Heart left ventricle (tissue), 16 donors: ENCODE results near the gene CCT2. TPM values are rescaled to one million over a fixed set of nuclear protein-coding genes. Genes with fewer than 3 reads are reported as not detected.

Experiments
- ATAC-seq, 4 donors: fragments of 200-7000 bp; cut with Tn5 transposase; one replicate each; pipeline ENCODE4 v1.9.1; 2020 to 2022; ENCODE audit warnings: moderate library complexity in 4 of 4, mild to moderate bottlenecking in 3 of 4, moderate number of reproducible peaks in 1 of 4
- DNase-seq, 5 donors: peaks; one replicate each; pipeline ENCODE4 v3.0.0-alpha.2; 2020
- H3K27ac ChIP-seq, 12 donors: fragments of 200-600 bp; sonication (generic) in 4 of 12; one replicate each; pipeline versions ENCODE4 v1.5.0 to v1.8.0; 2016 to 2022; ENCODE audit warnings: mild to moderate bottlenecking in 2 of 12
- H3K27me3 ChIP-seq, 9 donors: fragments of 200-600 bp; sonication (generic) in 2 of 9; one replicate each; pipeline versions ENCODE4 v1.5.1 to v1.8.0; 2016 to 2022; ENCODE audit warnings: mild to moderate bottlenecking in 3 of 9
- H3K36me3 ChIP-seq, 9 donors: fragments of 200-600 bp; sonication (generic) in 2 of 9; one replicate each; pipeline versions ENCODE4 v1.5.0 to v1.8.0; 2018 to 2022; ENCODE audit warnings: mild to moderate bottlenecking in 2 of 9
- H3K4me1 ChIP-seq, 12 donors: fragments of 200-600 bp; sonication (generic) in 4 of 12; one replicate each; pipeline versions ENCODE4 v1.5.0 to v1.8.0; 2016 to 2022; ENCODE audit warnings: mild to moderate bottlenecking in 3 of 12
- H3K4me3 ChIP-seq, 12 donors: fragments of 200-600 bp; sonication (generic) in 4 of 12; one replicate each; pipeline versions ENCODE4 v1.5.0 to v1.8.0; 2017 to 2022; ENCODE audit warnings: mild to moderate bottlenecking in 9 of 12, moderate library complexity in 4 of 12
- H3K9me3 ChIP-seq, 12 donors: fragments of 200-600 bp; sonication (generic) in 4 of 12; one replicate each; pipeline versions ENCODE4 v1.5.0 to v1.8.0; 2016 to 2022; ENCODE audit warnings: mild to moderate bottlenecking in 1 of 12
- POLR2A ChIP-seq, 2 donors: fragments of 450-650 bp; IDR thresholded peaks; one replicate each; pipeline ENCODE4 v1.6.1; 2017; ENCODE audit warnings: antibody characterized with exemption in 2 of 2, mild to moderate bottlenecking in 2 of 2, moderate library complexity in 2 of 2
- WGBS, 4 donors: extraction: QIAGEN DNeasy Blood & Tissue Kit in 2 of 4; methylation state at CpG; one replicate each; pipeline versions ENCODE4 v1.1.5 to v1.1.7; 2013 to 2018; 5-methylcytosine and 5-hydroxymethylcytosine counted together
- intact Hi-C, 10 donors: fragments of 100-400 bp; cut with DNase I; formaldehyde crosslinking; loops; one replicate each; pipeline versions ENCODE4 v1.11.1 to v1.14.2; 2022
- polyA plus RNA-seq, 2 donors: library from polyadenylated mRNA; stranded (reverse); fragments of 200-250 nt; gene quantifications; one replicate each; pipeline ENCODE4 v1.2.3, GENCODE V29; 2013
- total RNA-seq, 9 donors: library from RNA; depleted of rRNA in 2 of 9; stranded (reverse); fragments of >200 nt in 2 of 9; fragmentation: NEBNext Ultra II Directional in 3 of 9; extraction: Animal tissue kit (Norgen Biotek cat#: 25700) in 3 of 9; gene quantifications; one replicate each; pipeline versions ENCODE4 v1.1.0 to v1.2.4, GENCODE V29; 2016 to 2023
- TF ChIP-seq, protein P1 (sequence below), 12 donors: fragments of 200-600 bp; sonication (generic) in 4 of 12; IDR thresholded peaks; one replicate each; pipeline versions ENCODE4 v1.5.0 to v1.8.0; 2018 to 2022; ENCODE audit warnings: antibody characterized with exemption in 12 of 12, mild to moderate bottlenecking in 5 of 12
- donor health status: ischemic (EF 13 %, LVEDD 7.1; RV severe dilation, severe dysfunction).
- donor health status: healthy with polysubstance abuse.
- donor health status: DM: no; HTN: yes; CAD: no.
- donor health status: DM: no; HTN: no; CAD: no.
- donor health status: ischemic (EF 25% LVEDD 6.9; RV normal size, moderate dysfunction).
- donor health status: ischemic (EF 25% LVEDD 5.7; RV mildly dilated, moderate dysfunction).
- donor health status: healthy.
- donor health status: DM: yes; HTN: yes; CAD: no.
- donor health status: ischemic (EF 35%, LVEDD 5.7; RV mildly dilated, moderate dysfunction).
- donor health status: nonischemic (EF 11% LVEDD 7.7; RV severe dilation, severe dysfunction).
- donor health status: DM: yes; HTN: yes; CAD: no.
- donor health status: PGD.
- donor health status: ischemic (EF 29% LVEDD 5.4; RV normal size, mild dysfunction).
- donor health status: nonischemic (EF 23%, LVEDD 6.1; RV moderate dilation, normal function).

The CCT2 gene
- total and polyA plus RNA-seq, 11 donors = 59.7 to 342 (median 93.3) TPM

DNA sequence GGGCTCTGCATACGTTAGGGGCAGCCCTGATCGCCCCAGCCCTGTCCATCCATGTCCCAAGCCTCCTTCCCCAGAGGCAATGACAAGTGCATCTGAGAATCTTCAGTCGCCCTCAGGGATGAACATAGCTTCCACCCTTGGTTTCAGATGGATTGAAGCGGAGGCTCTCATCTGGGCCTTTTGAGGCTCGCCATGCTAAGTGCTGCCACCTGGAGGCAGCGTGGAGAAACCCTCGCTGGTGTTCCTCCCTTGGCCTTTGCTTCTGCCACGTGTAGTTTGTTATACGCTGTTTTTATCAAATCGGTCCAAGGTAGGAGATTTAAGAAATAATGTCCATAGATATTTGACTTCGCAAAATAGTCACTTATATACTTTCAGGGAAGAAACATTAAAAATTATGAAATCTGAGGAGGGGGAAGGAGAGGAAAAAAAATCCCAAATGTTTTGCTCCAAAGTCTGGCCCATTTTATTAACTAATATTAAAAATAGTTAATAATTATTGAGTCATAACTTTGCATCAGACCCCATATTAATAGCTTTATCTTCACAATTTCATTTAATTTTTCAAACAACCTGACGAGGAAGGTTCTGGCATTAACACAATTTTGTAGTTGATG, 54.2 kb downstream of the CCT2 start:
- DNase-seq (peak; percentile 43 to 79 (median 64)), ATAC-seq (peak in 3 of 4 donors; percentile 53 to 74 (median 66))
- intact Hi-C loops = loop anchor here in 7 of 10 donors (1.0 to 10.0 kb wide), 9 partner anchors 32 to 283 kb away; partner anchors contain the start of genes YEATS4 (in 3 of the 7) and CCT2 (in 2 of the 7)
- peaks cover 0 to 18% (median 0%) of the 10 kb centered on the region in 12 donors for H3K4me1 ChIP-seq
- H3K4me3 ChIP-seq = no peak overlapping the region
- H3K27ac ChIP-seq = no peak overlapping the region
- H3K9me3 ChIP-seq = no peaks in the 10 kb centered on the region
- TF ChIP-seq, protein P1, sequence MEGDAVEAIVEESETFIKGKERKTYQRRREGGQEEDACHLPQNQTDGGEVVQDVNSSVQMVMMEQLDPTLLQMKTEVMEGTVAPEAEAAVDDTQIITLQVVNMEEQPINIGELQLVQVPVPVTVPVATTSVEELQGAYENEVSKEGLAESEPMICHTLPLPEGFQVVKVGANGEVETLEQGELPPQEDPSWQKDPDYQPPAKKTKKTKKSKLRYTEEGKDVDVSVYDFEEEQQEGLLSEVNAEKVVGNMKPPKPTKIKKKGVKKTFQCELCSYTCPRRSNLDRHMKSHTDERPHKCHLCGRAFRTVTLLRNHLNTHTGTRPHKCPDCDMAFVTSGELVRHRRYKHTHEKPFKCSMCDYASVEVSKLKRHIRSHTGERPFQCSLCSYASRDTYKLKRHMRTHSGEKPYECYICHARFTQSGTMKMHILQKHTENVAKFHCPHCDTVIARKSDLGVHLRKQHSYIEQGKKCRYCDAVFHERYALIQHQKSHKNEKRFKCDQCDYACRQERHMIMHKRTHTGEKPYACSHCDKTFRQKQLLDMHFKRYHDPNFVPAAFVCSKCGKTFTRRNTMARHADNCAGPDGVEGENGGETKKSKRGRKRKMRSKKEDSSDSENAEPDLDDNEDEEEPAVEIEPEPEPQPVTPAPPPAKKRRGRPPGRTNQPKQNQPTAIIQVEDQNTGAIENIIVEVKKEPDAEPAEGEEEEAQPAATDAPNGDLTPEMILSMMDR (IDR thresholded peaks at IDR 0.05) = peak; percentile 72 to 91 (median 86)
- no peak for TF ChIP-seq POLR2A (IDR thresholded peaks at IDR 0.05)
- no peaks in the 10 kb centered on the region for H3K36me3 ChIP-seq
- WGBS, 4 donors = 22 to 25% (median 24%) methylated on average over 12 of the region's 12 CpGs
- no peaks in the 10 kb centered on the region for H3K27me3 ChIP-seq

DNA sequence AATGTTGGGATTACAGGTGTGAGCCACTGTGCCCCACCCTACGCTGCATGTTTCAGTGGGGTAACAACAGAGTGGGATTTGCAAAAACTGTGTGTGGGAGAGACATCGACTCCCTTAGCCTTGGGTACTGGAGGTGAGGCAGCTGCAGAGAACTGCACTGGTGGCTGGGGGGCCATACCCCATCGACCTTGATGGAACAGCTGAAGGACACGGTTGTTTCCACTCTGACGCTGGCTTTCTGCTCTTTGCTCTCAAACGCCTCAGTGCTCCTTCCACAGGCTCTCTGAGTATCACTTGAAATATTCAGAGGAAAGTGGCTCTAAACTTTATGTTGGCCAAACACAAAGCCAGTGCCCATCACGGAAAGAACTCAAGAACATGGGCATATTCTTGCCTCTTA, 56.3 kb downstream of the CCT2 start:
- intact Hi-C loops = loop anchor here in 3 of 10 donors (5.0 to 10.0 kb wide), 3 partner anchors 34 to 257 kb away; no protein-coding TSS in a partner anchor
- no peak overlapping the region for H3K27ac ChIP-seq
- TF ChIP-seq, protein P1 (IDR thresholded peaks at IDR 0.05) = no peak
- TF ChIP-seq POLR2A (IDR thresholded peaks at IDR 0.05) = no peak
- DNase-seq = no peak
- H3K36me3 ChIP-seq = no peaks in the 10 kb centered on the region
- no peaks in the 10 kb centered on the region for H3K27me3 ChIP-seq
- 67 to 81% (median 72%) methylated on average over 7 of the region's 7 CpGs for WGBS, 4 donors
- H3K4me3 ChIP-seq = no peak overlapping the region
- H3K4me1 ChIP-seq = peaks cover 0 to 14% (median 0%) of the 10 kb centered on the region in 12 donors
- H3K9me3 ChIP-seq = no peaks in the 10 kb centered on the region
- no peak for ATAC-seq

DNA sequence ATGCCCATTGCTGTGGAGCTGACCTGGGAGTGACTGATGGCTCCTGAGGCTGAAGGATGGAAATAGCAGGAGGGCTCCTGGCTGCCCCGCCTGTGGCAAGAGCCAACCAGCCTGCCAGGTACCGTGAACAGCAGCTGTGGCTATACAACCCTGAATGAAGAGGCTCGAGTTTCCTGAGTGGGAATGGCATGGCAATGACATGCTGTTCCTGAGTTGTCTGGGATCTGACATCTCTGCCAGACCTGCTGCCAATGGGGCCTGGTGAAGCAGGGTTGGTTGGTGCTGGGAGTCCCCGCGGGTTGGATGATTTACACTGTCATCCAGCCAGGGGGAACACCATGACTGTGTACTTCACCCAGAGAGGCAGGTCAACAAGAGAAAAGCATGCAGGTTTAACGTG, 57.3 kb downstream of the CCT2 start:
- TF ChIP-seq POLR2A (IDR thresholded peaks at IDR 0.05) = no peak
- TF ChIP-seq, protein P1 (IDR thresholded peaks at IDR 0.05) = peak in 1 of 12 donors; percentile 7
- Histone ChIP-seq H3K4me3 (no peak overlapping the region), H3K27ac (peak overlapping the region in 3 of 12 donors; percentile 25 to 65 (median 28)), H3K4me1 (peaks cover 0 to 14% (median 0%) of the 10 kb centered on the region in 12 donors), H3K27me3 (no peaks in the 10 kb centered on the region), H3K36me3 (no peaks in the 10 kb centered on the region), H3K9me3 (no peaks in the 10 kb centered on the region)
- intact Hi-C loops = loop anchor here in 3 of 10 donors (5.0 to 10.0 kb wide), 3 partner anchors 35 to 258 kb away; no protein-coding TSS in a partner anchor
- peak; percentile 80 to 94 (median 90) for ATAC-seq
- DNase-seq = peak in 4 of 5 donors; percentile 50 to 76 (median 56)
- WGBS, 4 donors = 46 to 53% (median 49%) methylated on average over 6 of the region's 6 CpGs

DNA sequence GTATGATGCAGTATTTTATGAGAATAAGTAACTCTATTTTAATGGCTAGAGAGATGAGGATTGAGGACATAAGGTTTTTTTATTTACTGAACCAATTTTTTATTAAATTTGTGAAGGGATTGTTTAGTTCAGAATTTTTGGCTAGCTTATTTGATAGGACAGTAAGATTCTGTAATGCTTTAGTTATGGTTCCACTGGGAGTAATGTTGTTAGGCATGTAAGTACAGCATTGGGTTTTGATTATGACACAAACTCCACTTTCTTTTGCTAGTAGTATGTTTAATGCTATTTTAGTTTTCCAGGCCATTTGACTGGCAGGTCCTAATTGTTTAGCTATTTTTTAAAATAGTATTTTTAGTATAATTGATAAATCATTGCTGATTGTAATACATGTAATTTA, 59.3 kb downstream of the CCT2 start:
- Histone ChIP-seq H3K36me3 (no peaks in the 10 kb centered on the region), H3K27me3 (no peaks in the 10 kb centered on the region), H3K4me3 (no peak overlapping the region), H3K27ac (no peak overlapping the region), H3K9me3 (no peaks in the 10 kb centered on the region), H3K4me1 (peaks cover 0 to 13% (median 0%) of the 10 kb centered on the region in 12 donors)
- no peak for ATAC-seq
- DNase-seq = no peak
- TF ChIP-seq POLR2A (IDR thresholded peaks at IDR 0.05) = no peak
- TF ChIP-seq, protein P1 (IDR thresholded peaks at IDR 0.05) = no peak
- intact Hi-C loops = loop anchor here in 3 of 10 donors (5.0 to 10.0 kb wide), 3 partner anchors 37 to 260 kb away; no protein-coding TSS in a partner anchor
